Measurements from ENCODE around the gene PPIP5K2. TPM values are rescaled to one million over a fixed set of nuclear protein-coding genes. Genes with fewer than 3 reads are reported as not detected.
A peak's percentile ranks its signal among the peaks of the same experiment; 100 is the strongest.
"Not testable (repeated sequence)": the region's sequence is repeated elsewhere in the genome, so short reads cannot be mapped to it uniquely, and the experiment has no call there.

The PPIP5K2 gene
- total RNA-seq = 53.3 TPM
- long read RNA-seq, full-length matches to known transcripts = 1 of 21 reads
- long read RNA-seq, partial matches to known transcripts = 5 of 21 reads
- long read RNA-seq, other reads (novel, unspliced or antisense) = 15 of 21 reads

DNA sequence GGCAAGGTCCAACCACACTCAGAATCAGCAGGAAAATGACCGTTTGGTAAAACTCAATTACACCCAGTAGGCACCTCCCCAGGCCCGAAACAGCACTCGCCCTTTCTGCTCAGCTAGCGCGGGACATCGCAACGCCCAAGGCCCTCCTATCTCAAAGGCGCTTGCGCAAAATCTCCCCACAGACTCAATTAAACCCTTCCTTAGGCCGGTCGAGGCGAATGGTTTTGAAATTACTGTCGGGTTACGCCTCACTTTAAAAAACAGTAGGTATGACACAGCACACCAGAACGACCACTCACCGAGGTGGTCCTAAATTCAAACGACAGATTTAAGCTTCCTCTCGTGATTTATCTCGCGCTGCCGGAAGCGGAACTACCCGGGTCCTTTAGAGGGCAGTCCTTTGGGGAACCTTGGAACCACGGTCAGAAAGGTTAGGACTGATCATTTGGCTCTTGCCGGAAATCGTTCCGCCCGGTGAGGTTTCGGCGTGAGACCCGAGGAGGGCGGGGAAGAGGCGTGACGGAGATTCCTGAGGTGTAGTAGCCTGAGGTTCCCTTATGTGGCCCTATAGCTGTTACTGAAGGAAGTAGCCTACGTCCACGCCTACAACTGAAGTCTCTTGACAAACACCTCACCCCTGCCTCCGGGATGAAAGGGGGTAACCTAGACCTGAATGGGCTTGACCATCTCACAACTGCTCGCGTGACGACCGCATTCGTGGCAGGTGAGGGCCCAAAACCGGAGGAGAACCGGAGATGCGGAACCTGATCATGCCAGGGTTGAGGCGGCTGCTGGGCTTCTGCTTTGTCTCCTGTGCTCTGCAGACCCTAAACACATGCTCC, at the start of gene PPIP5K2, which contains the start of gene GIN1:
Gene PPIP5K2 (plus strand): TSS at position 537 of the 842 bp plus-strand sequence. CDS start 9,289 bp downstream, outside the sequence.
Gene GIN1 (minus strand): TSS at position 374 of the 842 bp plus-strand sequence. CDS start 11,431 bp downstream, outside the sequence.
- H3K36me3 ChIP-seq = no peaks in the 10 kb centered on the region
- DNase-seq = peak; percentile 97
- peak within 1 kb of the TSS; percentile 96 for H3K27ac ChIP-seq
- peaks cover 18% of the 10 kb centered on the region for H3K4me1 ChIP-seq
- H3K4me3 ChIP-seq = peak within 1 kb of the TSS; percentile 84
- TF ChIP-seq, protein P1, sequence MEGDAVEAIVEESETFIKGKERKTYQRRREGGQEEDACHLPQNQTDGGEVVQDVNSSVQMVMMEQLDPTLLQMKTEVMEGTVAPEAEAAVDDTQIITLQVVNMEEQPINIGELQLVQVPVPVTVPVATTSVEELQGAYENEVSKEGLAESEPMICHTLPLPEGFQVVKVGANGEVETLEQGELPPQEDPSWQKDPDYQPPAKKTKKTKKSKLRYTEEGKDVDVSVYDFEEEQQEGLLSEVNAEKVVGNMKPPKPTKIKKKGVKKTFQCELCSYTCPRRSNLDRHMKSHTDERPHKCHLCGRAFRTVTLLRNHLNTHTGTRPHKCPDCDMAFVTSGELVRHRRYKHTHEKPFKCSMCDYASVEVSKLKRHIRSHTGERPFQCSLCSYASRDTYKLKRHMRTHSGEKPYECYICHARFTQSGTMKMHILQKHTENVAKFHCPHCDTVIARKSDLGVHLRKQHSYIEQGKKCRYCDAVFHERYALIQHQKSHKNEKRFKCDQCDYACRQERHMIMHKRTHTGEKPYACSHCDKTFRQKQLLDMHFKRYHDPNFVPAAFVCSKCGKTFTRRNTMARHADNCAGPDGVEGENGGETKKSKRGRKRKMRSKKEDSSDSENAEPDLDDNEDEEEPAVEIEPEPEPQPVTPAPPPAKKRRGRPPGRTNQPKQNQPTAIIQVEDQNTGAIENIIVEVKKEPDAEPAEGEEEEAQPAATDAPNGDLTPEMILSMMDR (IDR thresholded peaks at IDR 0.05) = no peak
- intact Hi-C loops (cut with DNase I) = no loop called here
- ATAC-seq = peak; percentile 99
- H3K27me3 ChIP-seq = no peaks in the 10 kb centered on the region
- no peaks in the 10 kb centered on the region for H3K9me3 ChIP-seq

DNA sequence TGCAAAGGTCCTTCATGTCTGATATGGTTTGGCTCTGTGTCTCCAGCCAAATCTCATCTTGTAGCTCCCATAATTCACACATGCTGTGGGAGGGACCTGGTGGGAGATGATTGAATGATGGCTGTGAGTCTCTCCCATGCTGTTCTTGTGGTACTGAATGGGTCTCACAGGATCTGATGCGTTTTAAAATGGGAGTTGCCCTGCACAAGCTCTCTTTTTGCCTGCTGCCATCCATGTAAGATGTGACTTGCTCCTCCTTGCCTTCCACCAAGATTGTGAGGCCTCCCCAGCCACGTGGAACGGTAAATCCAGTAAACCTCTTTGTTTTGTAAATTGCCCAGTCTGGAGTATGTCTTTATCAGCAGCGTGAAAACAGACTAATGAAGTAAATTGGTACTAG, 46.6 kb upstream of the PPIP5K2 start:
- intact Hi-C loops (cut with DNase I); H3K36me3 ChIP-seq; ATAC-seq; H3K4me3 ChIP-seq; H3K27ac ChIP-seq; H3K4me1 ChIP-seq; DNase-seq; H3K27me3 ChIP-seq: not testable (repeated sequence)
- peaks cover 29% of the 10 kb centered on the region for H3K9me3 ChIP-seq

DNA sequence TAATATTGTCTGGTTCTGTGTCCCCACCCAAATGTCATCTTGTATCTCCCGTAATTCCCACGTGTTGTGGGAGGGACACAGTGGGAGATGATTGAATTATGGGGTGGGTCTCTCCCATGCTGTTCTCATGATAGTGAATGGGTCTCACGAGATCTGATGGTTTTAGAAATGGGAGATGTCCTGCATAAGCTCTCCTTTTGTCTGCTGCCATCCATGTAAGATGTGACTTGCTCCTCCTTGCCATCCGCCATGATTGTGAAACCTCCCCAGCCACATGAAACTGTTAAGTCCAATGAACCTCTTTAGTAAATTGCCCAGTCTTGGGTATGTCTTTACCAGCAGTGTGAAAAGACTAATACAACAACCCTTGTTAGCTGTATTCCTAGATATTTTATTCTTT, 44.7 kb upstream of the PPIP5K2 start:
- Histone ChIP-seq H3K4me3 (no peak overlapping the region), H3K27ac (no peak overlapping the region), H3K4me1 (no peaks in the 10 kb centered on the region), H3K9me3 (peaks cover 39% of the 10 kb centered on the region), H3K27me3 (no peaks in the 10 kb centered on the region), H3K36me3 (no peaks in the 10 kb centered on the region)
- DNase-seq (no peak), ATAC-seq (no peak)
- TF ChIP-seq, protein P1 (IDR thresholded peaks at IDR 0.05) = no peak
- intact Hi-C loops (cut with DNase I) = no loop called here

DNA sequence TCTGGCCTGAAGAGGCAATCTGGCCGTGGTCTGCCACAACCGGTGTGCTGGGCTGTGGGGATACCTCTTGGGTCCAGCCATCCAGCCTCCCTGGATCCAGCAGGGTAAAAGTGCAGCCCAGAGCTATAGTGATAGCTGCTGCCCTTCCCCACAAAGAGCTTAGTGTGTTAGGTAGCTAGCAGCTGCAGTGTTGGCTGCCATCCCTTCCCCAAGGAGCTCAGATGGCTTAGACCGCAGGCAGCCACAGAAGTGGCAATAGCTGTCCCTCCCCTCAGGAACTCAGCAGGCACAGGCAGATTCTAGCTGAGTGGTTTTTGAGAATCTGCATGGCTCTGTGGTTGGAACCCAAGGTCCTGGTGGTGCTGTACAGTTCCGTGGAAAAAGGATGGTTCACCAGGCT, 40.3 kb upstream of the PPIP5K2 start:
- no peak overlapping the region for H3K27ac ChIP-seq
- no peaks in the 10 kb centered on the region for H3K36me3 ChIP-seq
- peaks cover 57% of the 10 kb centered on the region for H3K9me3 ChIP-seq
- DNase-seq (no peak), ATAC-seq (no peak)
- intact Hi-C loops (cut with DNase I) = no loop called here
- no peak overlapping the region for H3K4me3 ChIP-seq
- no peaks in the 10 kb centered on the region for H3K27me3 ChIP-seq
- TF ChIP-seq, protein P1 (IDR thresholded peaks at IDR 0.05) = no peak
- H3K4me1 ChIP-seq = no peaks in the 10 kb centered on the region

DNA sequence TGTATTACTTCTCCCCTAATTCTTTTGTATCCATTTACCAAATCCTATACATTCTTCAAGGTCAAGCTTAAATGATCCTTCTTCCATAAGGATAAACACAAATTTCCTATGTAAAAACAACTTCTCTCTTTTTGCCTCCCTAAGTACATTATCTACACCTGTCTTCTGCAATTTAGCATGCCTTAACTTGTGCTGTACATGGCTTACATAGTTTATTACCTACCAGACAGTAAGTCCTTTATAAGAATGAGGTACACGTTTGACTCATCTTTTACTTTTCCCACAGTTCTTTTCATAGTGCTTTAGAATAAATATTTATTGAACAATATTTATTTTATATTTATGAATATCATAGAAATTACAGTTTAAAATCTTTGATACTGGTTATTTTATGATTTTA, 33.6 kb upstream of the PPIP5K2 start:
- Histone ChIP-seq H3K36me3 (peaks cover 18% of the 10 kb centered on the region), H3K27ac (no peak overlapping the region), H3K4me3 (no peak overlapping the region), H3K9me3 (peaks cover 14% of the 10 kb centered on the region), H3K4me1 (no peaks in the 10 kb centered on the region), H3K27me3 (no peaks in the 10 kb centered on the region)
- no peak for ATAC-seq
- TF ChIP-seq, protein P1 (IDR thresholded peaks at IDR 0.05) = no peak
- intact Hi-C loops (cut with DNase I) = no loop called here
- DNase-seq = no peak

DNA sequence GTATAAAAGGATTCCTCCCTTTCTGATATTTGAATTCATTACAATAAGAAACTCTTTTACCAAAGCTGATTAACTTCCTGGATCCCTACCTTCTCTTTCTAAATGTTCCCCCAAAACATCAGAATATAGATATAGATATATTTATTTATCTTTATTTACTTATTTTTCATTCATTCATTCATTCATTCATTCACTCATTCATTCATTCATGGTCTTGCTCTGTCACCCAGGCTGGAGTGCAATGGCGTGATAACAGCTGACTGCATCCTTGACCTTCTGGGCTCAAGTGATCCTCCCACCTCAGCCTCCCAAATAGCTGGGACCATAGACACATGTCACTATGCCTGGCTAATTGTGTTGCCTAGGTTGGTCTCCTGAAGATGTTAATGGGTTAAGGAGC, 30.8 kb upstream of the PPIP5K2 start:
- TF ChIP-seq, protein P1 (IDR thresholded peaks at IDR 0.05) = no peak
- DNase-seq (no peak), ATAC-seq (no peak)
- Histone ChIP-seq H3K36me3 (peaks cover 18% of the 10 kb centered on the region), H3K4me1 (no peaks in the 10 kb centered on the region), H3K4me3 (no peak overlapping the region), H3K9me3 (no peaks in the 10 kb centered on the region), H3K27me3 (no peaks in the 10 kb centered on the region), H3K27ac (no peak overlapping the region)
- intact Hi-C loops (cut with DNase I) = no loop called here

Measured in upper lobe of right lung (tissue), 1 donor.